Spinal cord (tissue), 10 donors: Measurements from ENCODE around the gene GANC. TPM values are rescaled to one million over a fixed set of nuclear protein-coding genes. Genes with fewer than 3 reads are reported as not detected.

ENCODE experiments used
- DNase-seq, 6 donors: peaks; one replicate each; pipeline versions ENCODE4 v3.0.0 to v3.0.0-alpha.2; 2013 to 2015; ENCODE audit warnings: low spot score in 6 of 6, low read depth in 4 of 6
- H3K27ac ChIP-seq: one replicate; pipeline ENCODE4 v1.5.1; 2013; ENCODE audit warnings: low read depth, low read length, control low read depth
- H3K27me3 ChIP-seq: one replicate; pipeline ENCODE4 v1.6.1; 2013; ENCODE audit warnings: low read length; ENCODE audit not compliant: control insufficient read depth, insufficient read depth
- H3K36me3 ChIP-seq: one replicate; pipeline ENCODE4 v1.6.1; 2013; ENCODE audit warnings: low read length; ENCODE audit not compliant: control insufficient read depth, insufficient read depth
- H3K4me1 ChIP-seq: one replicate; pipeline ENCODE4 v1.6.1; 2013; ENCODE audit warnings: low read length; ENCODE audit not compliant: control insufficient read depth, insufficient read depth
- H3K4me3 ChIP-seq: one replicate; pipeline ENCODE4 v1.5.1; 2013; ENCODE audit warnings: low read depth, low read length, control low read depth
- H3K9me3 ChIP-seq: one replicate; pipeline ENCODE4 v1.6.1; 2013; ENCODE audit warnings: low read length; ENCODE audit not compliant: control insufficient read depth, insufficient read depth
- WGBS: methylation state at CpG from one replicate; pipeline ENCODE4 v1.1.5; 2013; ENCODE audit warnings: missing lambda C conversion rate; ENCODE audit not compliant: insufficient coverage; 5-methylcytosine and 5-hydroxymethylcytosine counted together
- polyA plus RNA-seq, 2 donors: library from polyadenylated mRNA; unstranded; fragments of 120-200 nt; gene quantifications; one replicate each; pipeline ENCODE4 v1.2.1, GENCODE V29; 2013; ENCODE audit not compliant: insufficient read length in 2 of 2
- total RNA-seq, 2 donors: library from RNA; depleted of rRNA in 1 of 2; stranded (reverse); fragments of 120-200 nt in 1 of 2; fragments of >200 nt in 1 of 2; gene quantifications; one replicate each; pipeline versions ENCODE4 v1.2.3 to v1.2.4, GENCODE V29; 2013 to 2014
- donor health status: healthy.

The GANC gene
- total and polyA plus RNA-seq, 4 donors = 19.7 to 24.8 (median 22.0) TPM

- H3K36me3 ChIP-seq = peaks cover 4% of the 10 kb centered on the region
- WGBS = 75% methylated on average over 6 of the region's 6 CpGs
These were observed 80.1 kb downstream of the GANC start for GRCh38 chr15:42353061-42353460.

GRCh38 chr15:42354824-42355223, 81.8 kb downstream of the GANC start:
- H3K36me3 ChIP-seq = peaks cover 6% of the 10 kb centered on the region
- H3K9me3 ChIP-seq = no peaks in the 10 kb centered on the region
- H3K27me3 ChIP-seq = no peaks in the 10 kb centered on the region
- DNase-seq = peak in 2 of 6 donors; percentile 0 to 85
- peaks cover 3% of the 10 kb centered on the region for H3K4me1 ChIP-seq
- WGBS = no CpG with 5 or more reads among the region's 2 CpGs
- H3K4me3 ChIP-seq = no peak overlapping the region
- no peak overlapping the region for H3K27ac ChIP-seq

More at GRCh38 chr15:42353061-42353460, 80.1 kb downstream of the GANC start:
- H3K27me3 ChIP-seq = no peaks in the 10 kb centered on the region
- no peak overlapping the region for H3K27ac ChIP-seq
- peaks cover 3% of the 10 kb centered on the region for H3K4me1 ChIP-seq
- H3K4me3 ChIP-seq = no peak overlapping the region
- DNase-seq = no peak
- no peaks in the 10 kb centered on the region for H3K9me3 ChIP-seq

- Histone ChIP-seq H3K4me3 (no peak overlapping the region), H3K27me3 (no peaks in the 10 kb centered on the region), H3K4me1 (peaks cover 3% of the 10 kb centered on the region), H3K27ac (no peak overlapping the region), H3K9me3 (no peaks in the 10 kb centered on the region), H3K36me3 (peaks cover 6% of the 10 kb centered on the region)
- 100% methylated on average over 5 of the region's 6 CpGs for WGBS
- no peak for DNase-seq
These were observed 82.3 kb downstream of the GANC start for GRCh38 chr15:42355291-42355690.

- WGBS = 74% methylated on average over 3 of the region's 5 CpGs
- H3K4me3 ChIP-seq = no peak overlapping the region
- H3K27ac ChIP-seq = no peak overlapping the region
- H3K27me3 ChIP-seq = no peaks in the 10 kb centered on the region
- peaks cover 6% of the 10 kb centered on the region for H3K36me3 ChIP-seq
- no peaks in the 10 kb centered on the region for H3K9me3 ChIP-seq
- peak in 1 of 6 donors; percentile 6 for DNase-seq
- peaks cover 3% of the 10 kb centered on the region for H3K4me1 ChIP-seq
These were observed 83.8 kb downstream of the GANC start for GRCh38 chr15:42356851-42357250.

- no peak for DNase-seq
- no peak overlapping the region for H3K4me3 ChIP-seq
- 100% methylated on average over 2 of the region's 2 CpGs for WGBS
- no peaks in the 10 kb centered on the region for H3K27me3 ChIP-seq
- peaks cover under 1% of the 10 kb centered on the region for H3K4me1 ChIP-seq
- H3K27ac ChIP-seq = no peak overlapping the region
- H3K9me3 ChIP-seq = no peaks in the 10 kb centered on the region
- H3K36me3 ChIP-seq = peaks cover 3% of the 10 kb centered on the region
These were observed 85.1 kb downstream of the GANC start for GRCh38 chr15:42358141-42358540.

GRCh38 chr15:42359249-42359648, 86.2 kb downstream of the GANC start, which contains the start of gene CAPN3:
Gene CAPN3, plus strand, starts transcription at chr15:42359501. Its CDS starts 305 bp downstream, at chr15:42359806.
- DNase-seq = no peak
- H3K36me3 ChIP-seq = peaks cover 3% of the 10 kb centered on the region
- H3K27ac ChIP-seq = no peak within 1 kb of the TSS
- WGBS = 78% methylated on average over 1 of the region's 1 CpG
- no peaks in the 10 kb centered on the region for H3K4me1 ChIP-seq
- no peaks in the 10 kb centered on the region for H3K27me3 ChIP-seq
- no peak within 1 kb of the TSS for H3K4me3 ChIP-seq
- H3K9me3 ChIP-seq = no peaks in the 10 kb centered on the region

GRCh38 chr15:42359985-42360384, 87.0 kb downstream of the GANC start:
- no peak for DNase-seq
- H3K4me3 ChIP-seq = no peak overlapping the region
- peaks cover 5% of the 10 kb centered on the region for H3K4me1 ChIP-seq
- no peaks in the 10 kb centered on the region for H3K9me3 ChIP-seq
- no peak overlapping the region for H3K27ac ChIP-seq
- H3K27me3 ChIP-seq = no peaks in the 10 kb centered on the region
- WGBS = 33% methylated on average over 2 of the region's 7 CpGs
- H3K36me3 ChIP-seq = peaks cover 3% of the 10 kb centered on the region

- Histone ChIP-seq H3K4me1 (peaks cover 5% of the 10 kb centered on the region), H3K36me3 (peaks cover 3% of the 10 kb centered on the region), H3K27ac (no peak overlapping the region), H3K27me3 (no peaks in the 10 kb centered on the region), H3K4me3 (no peak overlapping the region), H3K9me3 (no peaks in the 10 kb centered on the region)
- no peak for DNase-seq
- WGBS = 100% methylated on average over 2 of the region's 5 CpGs
These were observed 87.6 kb downstream of the GANC start for GRCh38 chr15:42360535-42361112.

GRCh38 chr15:42363487-42363886, 90.5 kb downstream of the GANC start:
- WGBS = no CpG with 5 or more reads among the region's 3 CpGs
- DNase-seq = no peak
- H3K36me3 ChIP-seq = peaks cover 3% of the 10 kb centered on the region
- H3K4me3 ChIP-seq = no peak overlapping the region
- H3K9me3 ChIP-seq = no peaks in the 10 kb centered on the region
- H3K4me1 ChIP-seq = peaks cover 5% of the 10 kb centered on the region
- no peaks in the 10 kb centered on the region for H3K27me3 ChIP-seq
- no peak overlapping the region for H3K27ac ChIP-seq

GRCh38 chr15:42363942-42364341, 90.9 kb downstream of the GANC start:
- no peak overlapping the region for H3K27ac ChIP-seq
- no peaks in the 10 kb centered on the region for H3K9me3 ChIP-seq
- no peaks in the 10 kb centered on the region for H3K27me3 ChIP-seq
- DNase-seq = no peak
- H3K4me3 ChIP-seq = no peak overlapping the region
- H3K36me3 ChIP-seq = peaks cover 3% of the 10 kb centered on the region
- H3K4me1 ChIP-seq = peaks cover 5% of the 10 kb centered on the region
